DND-41 (cell line): ENCODE measurements around the gene BAD.

Experiments
- EZH2 ChIP-seq: IDR thresholded peaks from 3 replicates; pipeline ENCODE4 v1.6.1; 2012; ENCODE audit warnings: borderline replicate concordance, low read depth, mild to moderate bottlenecking, moderate library complexity, low read length, inconsistent platforms; ENCODE audit not compliant: severe bottlenecking
- TF ChIP-seq, protein P1 (sequence below): IDR thresholded peaks from 2 replicates; pipeline ENCODE4 v1.5.1; 2012; ENCODE audit warnings: borderline replicate concordance, low read length, moderate library complexity, mild to moderate bottlenecking; ENCODE audit not compliant: poor library complexity, severe bottlenecking; ENCODE audit errors: extremely low read depth

DNA sequence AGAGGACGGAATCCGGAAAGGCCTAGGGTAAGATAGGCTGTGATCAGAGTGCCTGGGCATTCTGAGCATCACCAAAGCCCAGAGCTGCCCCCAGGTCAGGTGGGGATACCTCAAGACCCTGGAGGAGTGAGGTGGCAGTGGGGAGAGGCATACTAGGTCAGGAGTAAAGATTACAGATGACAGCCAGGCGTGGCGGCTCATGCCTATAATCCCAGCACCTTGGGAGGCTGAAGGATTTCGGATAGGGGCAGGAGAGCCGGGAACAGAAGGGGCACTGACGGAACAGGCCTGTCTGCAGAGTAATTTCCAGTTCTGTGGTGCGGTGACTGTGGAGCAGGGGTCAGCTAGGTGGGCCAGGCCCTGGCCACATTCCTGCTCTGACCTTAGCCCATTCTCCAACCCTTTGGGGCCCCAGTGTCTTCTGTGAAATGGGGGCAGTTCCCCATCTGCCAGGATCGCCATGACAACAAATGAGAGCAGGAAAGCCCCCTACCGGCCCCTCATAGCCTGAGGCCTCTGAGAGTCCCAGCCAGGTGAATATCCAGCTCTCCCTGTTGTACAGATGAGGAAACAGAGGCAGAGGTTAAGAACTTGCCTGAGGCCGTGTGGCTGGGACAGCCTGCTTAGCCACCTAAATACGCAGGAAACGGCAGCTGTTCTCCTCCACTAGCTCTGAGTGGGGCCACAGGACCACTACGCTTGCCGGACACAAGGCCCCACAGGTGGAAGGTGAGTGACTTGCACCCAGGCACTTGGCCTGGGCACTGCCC, 9.2 kb downstream of the BAD start:
- TF ChIP-seq, protein P1, sequence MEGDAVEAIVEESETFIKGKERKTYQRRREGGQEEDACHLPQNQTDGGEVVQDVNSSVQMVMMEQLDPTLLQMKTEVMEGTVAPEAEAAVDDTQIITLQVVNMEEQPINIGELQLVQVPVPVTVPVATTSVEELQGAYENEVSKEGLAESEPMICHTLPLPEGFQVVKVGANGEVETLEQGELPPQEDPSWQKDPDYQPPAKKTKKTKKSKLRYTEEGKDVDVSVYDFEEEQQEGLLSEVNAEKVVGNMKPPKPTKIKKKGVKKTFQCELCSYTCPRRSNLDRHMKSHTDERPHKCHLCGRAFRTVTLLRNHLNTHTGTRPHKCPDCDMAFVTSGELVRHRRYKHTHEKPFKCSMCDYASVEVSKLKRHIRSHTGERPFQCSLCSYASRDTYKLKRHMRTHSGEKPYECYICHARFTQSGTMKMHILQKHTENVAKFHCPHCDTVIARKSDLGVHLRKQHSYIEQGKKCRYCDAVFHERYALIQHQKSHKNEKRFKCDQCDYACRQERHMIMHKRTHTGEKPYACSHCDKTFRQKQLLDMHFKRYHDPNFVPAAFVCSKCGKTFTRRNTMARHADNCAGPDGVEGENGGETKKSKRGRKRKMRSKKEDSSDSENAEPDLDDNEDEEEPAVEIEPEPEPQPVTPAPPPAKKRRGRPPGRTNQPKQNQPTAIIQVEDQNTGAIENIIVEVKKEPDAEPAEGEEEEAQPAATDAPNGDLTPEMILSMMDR, result no peak
- TF ChIP-seq EZH2, result no peak
